Heart left ventricle (tissue), 13 donors: ENCODE data around the gene MAP4K1.

Experiments used
- POLR2A ChIP-seq, 2 donors: fragments of 450-650 bp; IDR thresholded peaks; one replicate each; pipeline ENCODE4 v1.6.1; 2017; ENCODE audit warnings: antibody characterized with exemption in 2 of 2, mild to moderate bottlenecking in 2 of 2, moderate library complexity in 2 of 2
- TF ChIP-seq, protein P1 (sequence below), 12 donors: fragments of 200-600 bp; sonication (generic) in 4 of 12; IDR thresholded peaks; one replicate each; pipeline versions ENCODE4 v1.5.0 to v1.8.0; 2018 to 2022; ENCODE audit warnings: antibody characterized with exemption in 12 of 12, mild to moderate bottlenecking in 5 of 12
- donor health status: ischemic (EF 13 %, LVEDD 7.1; RV severe dilation, severe dysfunction).
- donor health status: DM: no; HTN: yes; CAD: no.
- donor health status: DM: no; HTN: no; CAD: no.
- donor health status: ischemic (EF 25% LVEDD 6.9; RV normal size, moderate dysfunction).
- donor health status: ischemic (EF 25% LVEDD 5.7; RV mildly dilated, moderate dysfunction).
- donor health status: ischemic (EF 35%, LVEDD 5.7; RV mildly dilated, moderate dysfunction).
- donor health status: nonischemic (EF 11% LVEDD 7.7; RV severe dilation, severe dysfunction).
- donor health status: DM: yes; HTN: yes; CAD: no.
- donor health status: PGD.
- donor health status: ischemic (EF 29% LVEDD 5.4; RV normal size, mild dysfunction).
- donor health status: nonischemic (EF 23%, LVEDD 6.1; RV moderate dilation, normal function).

DNA sequence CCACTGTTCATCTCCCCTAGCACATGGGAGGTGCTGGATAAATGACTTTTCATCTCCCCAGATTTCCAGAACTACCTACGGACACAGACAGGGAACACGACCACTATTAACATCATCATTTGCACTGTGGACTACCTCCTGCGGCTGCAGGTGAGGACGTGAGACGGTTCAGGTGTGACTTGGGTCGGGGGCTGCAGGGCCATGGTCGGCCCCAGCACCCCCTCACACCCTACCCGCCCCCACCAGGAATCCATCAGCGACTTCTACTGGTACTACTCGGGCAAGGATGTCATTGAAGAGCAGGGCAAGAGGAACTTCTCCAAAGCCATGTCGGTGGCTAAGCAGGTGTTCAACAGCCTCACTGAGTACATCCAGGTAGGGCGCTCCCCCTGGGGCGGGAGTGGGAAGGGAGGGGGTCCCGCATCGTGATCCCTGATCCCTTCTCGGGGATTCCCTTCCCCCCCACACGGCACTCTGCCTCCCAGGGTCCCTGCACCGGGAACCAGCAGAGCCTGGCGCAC is 74.4 kb downstream of the MAP4K1 start:
- TF ChIP-seq, protein P1, sequence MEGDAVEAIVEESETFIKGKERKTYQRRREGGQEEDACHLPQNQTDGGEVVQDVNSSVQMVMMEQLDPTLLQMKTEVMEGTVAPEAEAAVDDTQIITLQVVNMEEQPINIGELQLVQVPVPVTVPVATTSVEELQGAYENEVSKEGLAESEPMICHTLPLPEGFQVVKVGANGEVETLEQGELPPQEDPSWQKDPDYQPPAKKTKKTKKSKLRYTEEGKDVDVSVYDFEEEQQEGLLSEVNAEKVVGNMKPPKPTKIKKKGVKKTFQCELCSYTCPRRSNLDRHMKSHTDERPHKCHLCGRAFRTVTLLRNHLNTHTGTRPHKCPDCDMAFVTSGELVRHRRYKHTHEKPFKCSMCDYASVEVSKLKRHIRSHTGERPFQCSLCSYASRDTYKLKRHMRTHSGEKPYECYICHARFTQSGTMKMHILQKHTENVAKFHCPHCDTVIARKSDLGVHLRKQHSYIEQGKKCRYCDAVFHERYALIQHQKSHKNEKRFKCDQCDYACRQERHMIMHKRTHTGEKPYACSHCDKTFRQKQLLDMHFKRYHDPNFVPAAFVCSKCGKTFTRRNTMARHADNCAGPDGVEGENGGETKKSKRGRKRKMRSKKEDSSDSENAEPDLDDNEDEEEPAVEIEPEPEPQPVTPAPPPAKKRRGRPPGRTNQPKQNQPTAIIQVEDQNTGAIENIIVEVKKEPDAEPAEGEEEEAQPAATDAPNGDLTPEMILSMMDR (IDR thresholded peaks at IDR 0.05): no peak
- no peak for TF ChIP-seq POLR2A (IDR thresholded peaks at IDR 0.05)
